ENCODE measurements around the gene PDZRN4. TPM values are rescaled to one million over a fixed set of nuclear protein-coding genes. Genes with fewer than 3 reads are reported as not detected.

PDZRN4 gene
- total RNA-seq, 2 donors from 2014 or later: 0.35 to 3.5 TPM

DNA sequence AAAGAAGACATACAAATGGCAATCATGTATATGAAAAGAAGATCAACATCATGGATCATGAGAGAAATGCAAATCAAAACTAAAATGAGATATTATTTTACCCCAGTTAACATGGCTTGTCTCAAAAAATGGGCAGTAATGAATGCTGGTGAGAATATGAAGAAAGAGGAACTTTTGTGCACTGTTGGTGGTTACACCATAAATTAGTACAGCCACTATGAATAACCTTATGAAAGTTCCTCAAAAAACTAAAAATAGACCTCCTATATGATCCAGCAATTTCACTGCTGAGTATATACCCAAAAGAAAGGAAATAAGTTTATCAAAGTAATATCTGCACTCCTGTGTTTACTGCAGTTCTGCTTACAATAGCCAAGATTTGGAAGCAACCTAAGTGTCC is 151.7 kb downstream of the PDZRN4 start:
- no peaks in the 10 kb centered on the region for H3K27me3 ChIP-seq
- no peak overlapping the region for H3K27ac ChIP-seq
- H3K9me3 ChIP-seq: no peaks in the 10 kb centered on the region
- no peaks in the 10 kb centered on the region for H3K36me3 ChIP-seq
- H3K4me1 ChIP-seq: no peaks in the 10 kb centered on the region
- DNase-seq: no peak
- no peak overlapping the region for H3K9ac ChIP-seq (ENCODE audit: low read depth in 2 of 2, low read length in 2 of 2)
- TF ChIP-seq, protein P1, sequence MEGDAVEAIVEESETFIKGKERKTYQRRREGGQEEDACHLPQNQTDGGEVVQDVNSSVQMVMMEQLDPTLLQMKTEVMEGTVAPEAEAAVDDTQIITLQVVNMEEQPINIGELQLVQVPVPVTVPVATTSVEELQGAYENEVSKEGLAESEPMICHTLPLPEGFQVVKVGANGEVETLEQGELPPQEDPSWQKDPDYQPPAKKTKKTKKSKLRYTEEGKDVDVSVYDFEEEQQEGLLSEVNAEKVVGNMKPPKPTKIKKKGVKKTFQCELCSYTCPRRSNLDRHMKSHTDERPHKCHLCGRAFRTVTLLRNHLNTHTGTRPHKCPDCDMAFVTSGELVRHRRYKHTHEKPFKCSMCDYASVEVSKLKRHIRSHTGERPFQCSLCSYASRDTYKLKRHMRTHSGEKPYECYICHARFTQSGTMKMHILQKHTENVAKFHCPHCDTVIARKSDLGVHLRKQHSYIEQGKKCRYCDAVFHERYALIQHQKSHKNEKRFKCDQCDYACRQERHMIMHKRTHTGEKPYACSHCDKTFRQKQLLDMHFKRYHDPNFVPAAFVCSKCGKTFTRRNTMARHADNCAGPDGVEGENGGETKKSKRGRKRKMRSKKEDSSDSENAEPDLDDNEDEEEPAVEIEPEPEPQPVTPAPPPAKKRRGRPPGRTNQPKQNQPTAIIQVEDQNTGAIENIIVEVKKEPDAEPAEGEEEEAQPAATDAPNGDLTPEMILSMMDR (IDR thresholded peaks at IDR 0.05): no peak
- no peak overlapping the region for H3K4me3 ChIP-seq
- intact Hi-C loops (cut with DNase I): no loop called here

DNA sequence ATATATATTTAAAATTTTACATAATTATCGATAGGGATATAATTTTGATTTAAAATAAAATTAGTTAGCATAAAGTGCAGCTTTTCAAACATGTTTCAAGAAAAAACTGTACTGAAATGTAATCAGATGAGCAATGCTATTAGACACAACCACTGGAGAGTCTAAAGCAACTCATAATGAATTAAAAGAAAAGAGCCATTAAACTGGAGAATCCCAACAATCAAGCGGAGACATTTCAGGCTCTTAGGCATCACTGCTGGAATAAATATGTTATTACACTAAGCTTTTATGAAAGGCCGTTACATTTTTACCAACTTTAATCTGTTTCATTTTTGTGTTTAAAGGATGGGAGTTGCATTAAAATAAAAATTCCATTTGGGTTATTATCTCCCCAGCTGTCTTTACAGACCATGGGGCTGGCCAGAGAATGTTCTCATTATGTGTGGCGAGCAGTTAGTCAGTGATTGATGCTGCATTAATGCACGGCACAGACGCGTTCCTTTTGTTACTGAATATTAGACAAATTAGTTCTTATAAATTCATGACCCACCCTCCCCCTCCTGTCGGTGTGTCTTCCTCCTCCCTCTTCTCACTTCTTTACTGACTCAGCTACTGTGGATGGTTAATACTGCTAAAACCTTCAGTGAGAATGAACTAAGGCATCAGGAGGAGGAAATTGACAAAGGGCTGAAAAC is 156.8 kb downstream of the PDZRN4 start:
- Histone ChIP-seq H3K27me3 (no peaks in the 10 kb centered on the region), H3K9ac (ENCODE audit: low read depth in 2 of 2, low read length in 2 of 2) (no peak overlapping the region), H3K9me3 (no peaks in the 10 kb centered on the region), H3K36me3 (no peaks in the 10 kb centered on the region), H3K27ac (no peak overlapping the region), H3K4me1 (no peaks in the 10 kb centered on the region), H3K4me3 (no peak overlapping the region)
- DNase-seq: no peak
- TF ChIP-seq, protein P1 (IDR thresholded peaks at IDR 0.05): no peak
- intact Hi-C loops (cut with DNase I): no loop called here

DNA sequence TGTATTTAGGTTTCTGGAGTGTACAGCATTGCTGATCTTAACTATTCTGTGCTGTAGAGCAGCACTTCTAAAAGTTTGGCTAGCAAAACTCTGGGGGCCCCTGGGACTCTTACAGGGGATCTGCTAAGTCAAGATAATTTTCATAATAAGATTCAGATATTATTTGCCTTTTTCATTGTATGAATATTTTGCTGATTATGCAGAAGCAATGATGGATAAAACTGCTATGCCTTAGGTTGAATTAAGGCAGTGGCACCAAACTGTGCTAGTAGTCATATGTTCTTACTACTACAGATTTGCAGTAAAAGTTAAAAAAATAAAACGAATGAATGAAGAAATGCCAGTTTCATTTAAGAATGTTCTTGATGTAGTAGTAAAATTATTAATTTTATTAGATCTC is 160.1 kb downstream of the PDZRN4 start:
- H3K36me3 ChIP-seq: no peaks in the 10 kb centered on the region

DNA sequence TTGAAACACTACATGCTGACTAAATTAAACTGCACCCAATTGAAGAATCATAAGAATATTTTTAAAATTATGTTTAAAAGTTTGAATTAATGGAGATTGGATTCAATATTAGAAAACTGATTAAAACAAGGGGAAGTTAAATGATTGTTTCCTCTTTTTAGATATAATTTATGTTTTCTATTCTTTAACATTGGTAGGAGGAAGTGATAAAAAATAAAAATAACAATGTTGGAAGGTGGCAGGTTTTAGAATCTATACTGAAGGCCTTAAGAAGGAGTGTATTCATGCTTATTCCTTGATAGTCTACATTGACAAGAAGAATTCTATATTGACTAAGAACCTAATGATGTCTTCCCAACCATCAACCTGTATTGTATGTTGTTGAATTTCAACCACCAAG is 168.1 kb downstream of the PDZRN4 start:
- Histone ChIP-seq H3K27me3 (no peaks in the 10 kb centered on the region), H3K9me3 (no peaks in the 10 kb centered on the region), H3K27ac (no peak overlapping the region), H3K36me3 (no peaks in the 10 kb centered on the region), H3K4me1 (no peaks in the 10 kb centered on the region), H3K4me3 (no peak overlapping the region), H3K9ac (ENCODE audit: low read depth in 2 of 2, low read length in 2 of 2) (no peak overlapping the region)
- intact Hi-C loops (cut with DNase I): no loop called here
- TF ChIP-seq, protein P1 (IDR thresholded peaks at IDR 0.05): no peak
- DNase-seq: no peak

More for the DNA sequence above, 160.1 kb downstream of the PDZRN4 start:
- Histone ChIP-seq H3K4me1 (no peaks in the 10 kb centered on the region), H3K9ac (ENCODE audit: low read depth in 2 of 2, low read length in 2 of 2) (no peak overlapping the region), H3K4me3 (no peak overlapping the region), H3K27ac (no peak overlapping the region), H3K27me3 (no peaks in the 10 kb centered on the region), H3K9me3 (no peaks in the 10 kb centered on the region)
- TF ChIP-seq, protein P1 (IDR thresholded peaks at IDR 0.05): no peak
- intact Hi-C loops (cut with DNase I): no loop called here
- no peak for DNase-seq

DNA sequence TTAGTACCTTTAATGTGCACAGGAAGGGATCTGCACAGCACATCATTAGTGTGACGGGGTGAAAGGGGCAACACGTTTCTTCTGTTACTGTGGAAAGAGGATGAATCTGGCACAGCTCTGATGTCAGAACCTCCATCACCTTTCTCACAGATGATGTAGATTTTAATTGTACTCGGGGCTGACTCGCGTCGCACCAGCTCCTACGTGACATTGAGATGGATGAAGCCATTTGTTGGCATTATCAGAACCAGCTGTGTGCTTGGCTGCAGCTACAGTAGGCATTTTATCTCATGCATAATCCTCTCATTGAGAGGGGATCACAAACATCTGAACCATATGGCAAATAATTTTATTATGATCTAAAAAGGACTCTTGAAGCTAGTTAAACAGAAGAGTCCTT is 173.6 kb downstream of the PDZRN4 start:
- no peaks in the 10 kb centered on the region for H3K9me3 ChIP-seq
- H3K36me3 ChIP-seq: no peaks in the 10 kb centered on the region
- H3K27me3 ChIP-seq: no peaks in the 10 kb centered on the region
- H3K4me3 ChIP-seq: no peak overlapping the region
- DNase-seq: no peak
- H3K27ac ChIP-seq: no peak overlapping the region
- no peaks in the 10 kb centered on the region for H3K4me1 ChIP-seq
- intact Hi-C loops (cut with DNase I): no loop called here
- no peak overlapping the region for H3K9ac ChIP-seq (ENCODE audit: low read depth in 2 of 2, low read length in 2 of 2)
- TF ChIP-seq, protein P1 (IDR thresholded peaks at IDR 0.05): no peak
